Epithelial cell of prostate (primary cell): ENCODE results near the gene HSD11B1.
"Not testable (repeated sequence)": the region's sequence is repeated elsewhere in the genome, so short reads cannot be mapped to it uniquely, and the experiment has no call there.

Experiments
- DNase-seq: peaks from one replicate; pipeline ENCODE4 v3.0.0-alpha.2; 2011; ENCODE audit warnings: low read depth, low spot score
- H3K27ac ChIP-seq: fragments of 450-650 bp; 2 replicates; pipeline ENCODE4 v1.5.1; 2017; ENCODE audit warnings: mild to moderate bottlenecking

Gene HSD11B1

DNA sequence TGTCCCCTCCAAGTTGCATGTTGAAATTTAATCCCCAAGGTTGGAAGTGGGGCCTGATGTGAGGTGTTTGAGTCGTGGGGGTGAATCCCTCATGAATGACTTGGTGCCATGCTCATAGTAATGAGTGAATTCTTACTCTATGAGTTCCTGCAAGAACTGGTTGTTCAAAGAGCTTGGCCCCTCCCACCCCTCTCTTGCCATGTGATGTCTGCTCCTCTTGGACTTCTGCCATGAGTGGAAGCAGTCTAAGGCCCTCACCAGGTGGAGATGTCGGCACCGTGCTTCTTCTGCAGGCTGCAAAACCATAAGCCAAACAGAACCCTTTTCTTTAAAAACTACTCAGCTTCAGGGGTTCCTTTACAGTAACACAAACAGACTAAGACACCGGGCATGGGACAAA lies 15.2 kb upstream of the HSD11B1 start:
- peak; percentile 64 for DNase-seq

DNA sequence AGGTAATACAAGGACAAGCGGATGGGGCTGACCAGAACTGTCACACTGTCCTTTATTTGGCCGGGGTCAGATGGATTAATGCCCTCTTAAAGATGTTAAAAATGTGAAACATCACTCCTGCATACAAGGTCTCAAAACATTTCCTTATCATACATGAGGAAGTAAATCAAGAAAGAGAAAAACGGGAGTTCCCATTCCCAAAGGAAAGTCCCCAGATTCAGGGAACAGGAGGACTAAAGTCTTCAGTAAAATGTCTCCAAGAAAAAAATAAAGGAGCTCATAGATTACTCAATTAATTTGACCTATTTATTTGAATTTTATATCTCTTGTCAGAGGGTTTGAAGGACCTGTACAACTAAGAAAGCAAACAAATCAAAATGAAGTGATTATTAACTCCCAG lies 13.4 kb upstream of the HSD11B1 start:
- H3K27ac ChIP-seq = peak overlapping the region; percentile 63
- no peak for DNase-seq

More for the DNA sequence above, 15.2 kb upstream of the HSD11B1 start:
- peak overlapping the region; percentile 36 for H3K27ac ChIP-seq

DNA sequence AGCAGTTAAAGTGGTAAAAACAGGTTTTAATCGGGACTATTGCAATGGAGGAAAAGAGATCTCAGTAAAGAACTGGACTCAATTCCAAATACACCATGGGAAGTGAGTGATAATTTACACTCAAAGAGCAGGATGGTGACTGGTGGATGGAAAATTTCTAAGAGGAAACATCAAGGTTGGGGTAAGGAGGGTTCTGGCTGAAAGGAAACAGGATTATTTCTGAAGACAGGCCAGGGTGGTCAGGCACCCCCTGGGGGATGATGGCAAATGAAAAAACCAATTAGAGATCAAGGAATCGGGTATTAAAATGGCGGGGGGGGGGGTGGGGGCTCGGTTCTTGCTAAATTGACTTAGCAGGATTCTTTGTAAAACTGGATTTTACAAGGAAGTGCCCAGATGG lies 12.3 kb upstream of the HSD11B1 start:
- H3K27ac ChIP-seq = peak overlapping the region; percentile 63
- no peak for DNase-seq

GRCh38 chr1:209692745-209693504 lies 11.7 kb upstream of the HSD11B1 start:
- H3K27ac ChIP-seq = peak overlapping the region; percentile 63
- peak; percentile 36 for DNase-seq

DNA sequence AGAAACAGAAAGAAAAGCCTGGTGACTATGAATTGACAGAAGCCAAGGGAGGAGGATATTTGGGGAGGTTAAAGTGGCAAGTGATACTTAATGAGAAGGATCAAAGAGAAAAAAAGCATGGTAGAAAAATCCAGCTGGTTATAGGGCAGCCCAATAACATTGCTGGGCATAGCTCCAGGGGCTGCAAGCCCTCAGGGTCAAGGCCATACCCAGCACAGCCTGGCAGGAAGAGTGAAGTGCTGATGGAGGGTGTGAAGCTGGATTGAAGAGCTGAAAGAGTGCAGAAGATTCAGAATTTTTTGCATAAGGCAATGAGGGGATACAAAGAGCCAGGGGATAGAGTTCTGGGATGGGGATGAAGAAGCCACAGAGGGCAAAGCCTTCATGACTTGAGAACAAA lies 8.0 kb upstream of the HSD11B1 start:
- DNase-seq = no peak

GRCh38 chr1:209697126-209697525 lies 7.5 kb upstream of the HSD11B1 start:
- H3K27ac ChIP-seq = no peak overlapping the region
- no peak for DNase-seq

More for the DNA sequence above, 8.0 kb upstream of the HSD11B1 start:
- no peak overlapping the region for H3K27ac ChIP-seq

GRCh38 chr1:209700686-209701085 lies 4.0 kb upstream of the HSD11B1 start:
- DNase-seq, H3K27ac ChIP-seq: not testable (repeated sequence)

DNA sequence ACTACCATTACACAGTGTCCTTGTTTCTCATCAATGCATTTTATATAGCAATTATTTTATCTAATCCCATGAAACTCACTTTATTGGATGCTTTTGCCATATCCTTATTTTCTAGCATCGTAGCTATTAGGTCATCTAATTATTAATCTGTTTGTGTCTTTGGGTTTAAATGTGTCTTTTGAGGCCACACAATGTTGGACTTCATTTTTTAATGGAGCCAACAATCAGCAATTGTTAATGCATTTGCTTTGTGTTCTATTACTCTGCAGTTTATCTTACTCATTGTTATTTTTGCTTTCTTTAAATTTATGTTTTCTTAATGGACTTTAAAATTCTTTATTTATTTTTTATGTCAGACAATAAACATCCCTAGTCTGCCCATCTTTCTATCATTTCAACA lies 1.8 kb upstream of the HSD11B1 start:
- no peak overlapping the region for H3K27ac ChIP-seq
- no peak for DNase-seq

DNA sequence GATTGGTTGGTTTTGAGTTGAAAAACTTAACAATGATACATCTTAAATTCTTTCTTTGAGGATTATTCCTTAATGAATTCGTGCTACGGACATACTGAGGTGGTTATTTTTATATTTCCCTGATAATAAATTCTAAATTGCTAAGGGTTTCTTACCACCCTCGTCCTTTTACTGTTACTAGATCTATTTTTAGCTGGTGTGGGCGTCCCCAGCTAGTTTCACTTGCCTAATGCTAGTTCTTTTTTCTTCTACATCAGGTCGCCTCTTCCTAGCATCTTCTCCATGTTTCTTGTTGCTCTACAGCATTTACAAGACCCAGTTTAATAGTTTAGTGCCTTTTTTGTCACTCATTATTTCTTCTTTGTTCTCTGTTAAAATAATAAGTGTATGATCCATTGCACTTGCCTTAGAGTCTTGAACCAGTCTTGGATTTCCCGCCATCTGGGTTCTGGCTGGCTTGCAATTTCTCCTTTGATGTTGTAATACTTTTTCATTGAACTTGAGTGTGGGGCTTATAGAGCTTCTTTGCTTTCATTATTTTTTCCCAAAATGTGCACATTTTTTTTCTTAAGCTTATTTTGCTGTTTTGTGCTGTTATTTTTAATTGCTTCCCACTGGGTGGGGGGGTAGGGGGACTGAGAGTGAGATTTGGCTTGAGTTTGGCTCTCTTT lies 677 bp upstream of the HSD11B1 start:
- no peak for DNase-seq
- no peak overlapping the region for H3K27ac ChIP-seq

DNA sequence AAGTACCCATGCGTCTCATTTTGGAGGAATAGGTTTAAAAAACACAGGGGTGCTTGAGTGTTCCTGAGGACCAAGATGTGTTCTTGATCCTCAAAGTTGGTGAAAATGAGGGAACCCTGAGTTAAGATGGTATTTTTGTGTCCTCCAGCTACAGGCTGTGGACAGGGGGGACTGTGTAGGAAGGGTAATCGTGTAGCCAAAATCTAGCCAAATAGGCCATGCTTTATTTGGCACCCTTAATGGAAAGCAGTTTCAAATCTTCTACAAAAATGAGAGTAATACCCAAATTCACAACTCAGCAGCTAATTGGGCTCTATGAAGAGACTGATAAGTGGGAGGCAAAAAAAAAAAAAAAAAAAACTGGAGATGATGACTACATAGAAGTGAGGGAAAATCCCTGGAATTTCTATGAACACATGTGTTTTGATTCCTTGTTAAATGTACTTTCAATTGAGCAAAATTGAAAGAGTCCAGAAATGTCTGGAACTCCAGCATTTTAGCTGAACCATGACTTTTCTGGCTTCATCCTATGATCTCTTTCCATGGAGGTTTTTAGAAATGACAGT lies 470 bp downstream of the HSD11B1 start:
- H3K27ac ChIP-seq = no peak overlapping the region
- no peak for DNase-seq

- H3K27ac ChIP-seq = no peak overlapping the region
- no peak for DNase-seq
Observed at GRCh38 chr1:209706622-209707021, 2.0 kb downstream of the HSD11B1 start.

DNA sequence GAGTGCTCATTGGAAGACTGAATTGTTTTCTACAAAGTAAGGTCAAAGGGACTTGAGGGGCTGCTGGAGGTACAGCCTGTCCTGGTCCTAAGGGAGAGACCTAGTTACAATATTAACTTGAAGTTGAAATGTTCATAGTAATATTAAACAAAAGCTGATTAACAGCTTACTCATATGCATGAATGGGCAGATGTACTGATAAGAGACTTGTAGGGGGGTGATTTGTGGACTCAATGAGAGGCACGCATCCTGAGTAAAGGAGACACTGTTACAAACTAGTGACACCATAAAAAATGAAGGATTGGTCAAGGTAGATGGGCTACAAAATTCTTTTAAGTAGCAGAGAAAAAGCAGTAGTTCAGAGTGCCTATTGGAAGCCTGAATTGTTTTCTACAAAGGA lies 2.7 kb downstream of the HSD11B1 start:
- peak; percentile 12 for DNase-seq
- no peak overlapping the region for H3K27ac ChIP-seq

- no peak for DNase-seq
- no peak overlapping the region for H3K27ac ChIP-seq
Observed at GRCh38 chr1:209708297-209708696, 3.7 kb downstream of the HSD11B1 start.

DNA sequence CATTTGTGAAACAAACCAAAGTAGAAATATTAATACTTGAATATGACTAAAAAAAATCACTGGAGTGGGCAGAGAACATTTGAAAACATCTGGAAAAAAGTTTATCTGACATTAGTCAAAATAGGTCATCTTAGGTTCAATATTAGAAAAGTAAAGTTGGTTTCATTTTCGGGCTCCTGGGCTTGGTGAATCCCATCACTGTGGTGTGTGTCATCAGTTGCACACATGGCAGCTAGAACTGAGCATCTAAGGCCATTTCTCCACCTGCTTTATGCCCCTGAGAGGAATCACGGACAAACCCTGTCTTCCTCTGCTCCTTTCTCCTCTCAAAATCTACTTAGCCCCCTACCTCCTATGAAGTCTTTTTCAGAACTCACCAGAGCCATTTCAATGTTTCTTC lies 5.4 kb downstream of the HSD11B1 start:
- H3K27ac ChIP-seq = no peak overlapping the region
- DNase-seq = no peak

GRCh38 chr1:209710847-209711246 lies 6.2 kb downstream of the HSD11B1 start:
- no peak overlapping the region for H3K27ac ChIP-seq
- DNase-seq = no peak

DNA sequence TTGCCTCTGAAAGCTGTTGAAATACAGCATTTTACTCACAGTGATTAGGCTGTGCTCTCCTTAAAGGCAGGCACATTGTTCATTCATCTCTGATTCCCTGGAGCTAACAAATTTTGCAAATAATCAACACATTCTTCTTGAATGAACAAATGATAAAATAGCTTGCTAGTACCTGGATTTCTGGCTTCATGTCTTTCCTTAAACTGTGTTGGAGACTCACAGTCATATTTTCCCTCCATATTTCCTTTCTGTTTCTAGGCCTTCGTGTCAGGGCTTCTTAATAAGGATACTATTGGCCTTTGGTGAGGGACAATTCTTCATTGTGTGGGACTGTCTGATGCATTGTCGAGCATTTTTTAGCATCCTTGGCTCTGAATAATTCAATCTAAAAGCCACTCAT lies 9.7 kb downstream of the HSD11B1 start:
- no peak overlapping the region for H3K27ac ChIP-seq
- DNase-seq = no peak

DNA sequence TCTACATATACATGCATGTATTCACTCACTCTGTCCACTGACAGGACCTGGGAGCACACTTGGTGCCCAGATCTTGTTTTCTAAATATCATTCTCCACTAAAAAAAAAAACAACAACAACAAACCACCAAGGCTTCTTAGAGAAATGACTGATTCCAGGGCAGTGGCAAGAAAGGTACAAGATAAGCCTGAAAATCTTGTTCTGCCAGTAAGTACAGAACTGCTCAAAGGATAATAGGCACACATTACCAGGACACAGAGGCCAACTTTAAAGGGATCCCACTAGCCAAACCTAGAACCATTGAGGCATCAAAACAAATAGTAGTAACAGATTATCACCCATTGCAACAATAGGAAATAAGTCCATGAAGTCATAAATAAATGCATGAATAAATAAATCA lies 10.7 kb downstream of the HSD11B1 start:
- no peak overlapping the region for H3K27ac ChIP-seq
- DNase-seq = no peak

DNA sequence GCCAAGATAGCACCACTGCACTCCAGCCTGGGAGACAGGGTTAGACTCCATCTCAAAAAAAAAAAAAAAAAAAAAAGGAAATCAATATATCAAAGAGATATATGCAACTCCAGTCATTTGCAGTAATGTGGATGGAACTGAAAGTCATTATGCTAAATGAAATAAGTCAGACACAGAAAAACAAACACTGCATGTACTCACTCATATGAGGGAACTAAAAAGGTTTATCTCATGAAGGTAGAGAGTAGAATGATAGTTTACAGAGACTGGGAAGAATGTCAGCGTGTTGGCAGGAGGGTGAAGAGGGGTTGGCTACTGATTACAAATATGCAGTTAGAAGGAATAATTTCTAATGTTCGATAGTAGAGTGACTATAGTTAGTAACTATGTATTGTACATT lies 13.2 kb downstream of the HSD11B1 start:
- DNase-seq = no peak
- no peak overlapping the region for H3K27ac ChIP-seq

- no peak for DNase-seq
- H3K27ac ChIP-seq = no peak overlapping the region
Observed at GRCh38 chr1:209720326-209720725, 15.7 kb downstream of the HSD11B1 start.

DNA sequence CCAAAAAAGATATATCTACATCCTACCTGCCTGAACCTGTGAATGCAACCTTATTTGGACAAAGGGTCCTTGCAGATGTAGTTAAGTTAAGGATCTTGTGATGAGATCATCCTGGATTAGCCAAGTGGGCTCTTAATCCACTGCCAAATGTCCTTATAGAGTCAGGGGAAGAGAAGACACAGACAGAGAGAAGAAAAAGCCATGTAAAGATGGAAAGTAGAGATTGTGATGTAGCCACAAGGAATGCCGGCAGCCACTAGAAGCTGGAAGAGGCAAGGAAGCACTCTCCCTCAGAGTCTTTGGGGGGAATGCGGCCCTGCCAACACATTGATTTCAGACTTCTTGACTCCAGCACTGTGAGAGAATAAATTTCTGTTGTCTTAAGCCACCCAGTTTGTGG lies 16.2 kb downstream of the HSD11B1 start:
- H3K27ac ChIP-seq = no peak overlapping the region

GRCh38 chr1:209721323-209721722 lies 16.7 kb downstream of the HSD11B1 start:
- H3K27ac ChIP-seq = no peak overlapping the region
- DNase-seq = no peak

More for the DNA sequence above, 16.2 kb downstream of the HSD11B1 start:
- DNase-seq = no peak
